GM19463 (cell line): ENCODE results near the gene SATB1.

Experiments
- ATAC-seq: cut with Tn5 transposase; IDR thresholded peaks from one replicate; pipeline ENCODE4 v1.9.1; 2021; ENCODE audit warnings: mild to moderate bottlenecking, moderate library complexity; ENCODE audit not compliant: unreplicated experiment

The SATB1 gene

DNA sequence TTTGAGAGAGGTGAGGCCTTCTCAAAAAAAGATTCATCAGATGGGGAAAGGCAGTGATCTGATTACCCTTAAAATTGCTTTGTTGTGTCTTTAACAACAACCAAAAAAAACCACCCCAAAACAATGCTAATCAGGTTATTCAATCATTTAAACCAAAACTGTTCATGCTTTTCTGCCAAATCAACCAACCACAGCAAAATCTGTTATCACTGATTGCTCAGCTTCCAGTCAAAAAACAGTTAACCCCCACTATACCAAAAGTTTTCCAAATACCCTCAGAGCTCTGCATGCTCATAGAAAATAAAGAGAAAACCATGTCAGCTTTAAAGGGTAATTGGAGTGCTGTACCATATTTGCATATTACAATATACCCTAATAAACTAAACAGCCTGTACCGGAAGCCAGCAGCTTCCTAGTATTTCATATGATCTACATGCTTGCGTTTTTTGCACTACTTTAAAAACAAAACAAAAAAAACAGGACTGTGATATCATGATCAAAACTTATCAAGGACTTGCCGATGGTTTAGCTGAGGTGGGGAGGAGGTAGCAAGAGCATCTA lies 22.8 kb downstream of the SATB1 start:
- ATAC-seq = no peak

DNA sequence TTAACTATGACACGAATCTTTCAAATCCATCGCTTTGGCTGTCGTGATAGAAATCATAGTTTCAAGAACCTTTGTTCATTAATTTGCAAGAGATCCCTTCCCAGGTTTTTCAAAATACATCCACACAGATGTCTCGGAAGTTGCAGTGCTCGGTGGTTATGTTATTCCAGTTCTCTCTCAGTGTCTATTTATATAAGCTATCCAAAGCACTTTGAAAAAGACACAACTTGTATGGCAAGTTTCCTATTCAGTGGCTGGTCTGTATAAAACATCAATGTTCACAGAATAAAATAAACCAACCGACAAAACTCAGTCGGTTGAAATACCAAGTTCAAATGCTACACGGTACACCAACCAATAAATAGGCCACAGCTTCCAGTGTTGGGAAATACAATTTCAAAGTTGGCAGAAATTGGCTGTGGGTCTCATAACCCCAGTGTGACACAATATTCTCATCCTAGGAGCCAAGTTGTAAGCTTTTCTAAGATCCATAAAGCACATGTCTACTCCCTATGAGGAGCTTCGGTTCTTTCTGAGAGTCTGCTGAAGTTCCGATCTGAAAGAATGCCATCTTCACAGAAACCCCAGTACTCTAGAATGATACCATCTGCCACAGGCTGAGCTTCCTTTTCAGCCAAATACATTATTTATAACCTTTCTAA lies 23.7 kb downstream of the SATB1 start:
- ATAC-seq = no peak

DNA sequence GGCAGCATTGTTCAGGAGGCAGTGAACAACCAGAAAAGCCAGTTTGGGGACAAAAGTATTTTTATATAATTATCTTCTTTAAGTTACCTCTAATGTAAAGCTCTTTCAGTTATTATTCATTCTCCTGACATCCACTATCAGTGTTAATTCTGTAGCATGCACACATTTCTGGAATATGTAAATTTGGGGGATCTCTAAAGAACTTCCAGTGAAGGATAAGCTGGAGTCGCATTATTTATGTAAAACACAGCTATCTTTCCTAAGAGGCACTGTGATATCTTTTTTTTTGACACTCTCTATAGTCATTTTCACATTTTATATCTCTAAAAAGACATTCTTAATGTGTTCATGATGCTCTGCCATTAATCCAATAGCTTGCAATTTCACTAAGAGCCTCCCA lies 26.7 kb downstream of the SATB1 start:
- no peak for ATAC-seq

DNA sequence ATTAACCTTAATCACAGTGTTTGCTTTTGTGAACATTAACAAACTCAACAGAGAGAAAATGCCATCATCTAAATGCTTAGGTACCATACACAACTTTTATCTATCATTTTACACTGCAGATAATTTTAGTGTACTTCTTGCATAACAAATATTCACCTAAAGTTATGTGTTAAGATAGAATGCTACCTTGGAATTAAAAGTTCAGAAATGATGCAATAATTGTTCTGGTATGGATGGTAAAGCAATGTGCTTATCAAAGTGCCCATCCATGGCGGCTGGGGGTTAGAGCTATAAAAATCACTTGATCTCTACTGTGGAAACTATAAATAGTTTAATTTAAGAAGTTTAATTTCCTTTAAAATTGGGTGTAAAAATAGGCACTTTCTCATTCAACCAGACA lies 28.7 kb downstream of the SATB1 start:
- no peak for ATAC-seq

DNA sequence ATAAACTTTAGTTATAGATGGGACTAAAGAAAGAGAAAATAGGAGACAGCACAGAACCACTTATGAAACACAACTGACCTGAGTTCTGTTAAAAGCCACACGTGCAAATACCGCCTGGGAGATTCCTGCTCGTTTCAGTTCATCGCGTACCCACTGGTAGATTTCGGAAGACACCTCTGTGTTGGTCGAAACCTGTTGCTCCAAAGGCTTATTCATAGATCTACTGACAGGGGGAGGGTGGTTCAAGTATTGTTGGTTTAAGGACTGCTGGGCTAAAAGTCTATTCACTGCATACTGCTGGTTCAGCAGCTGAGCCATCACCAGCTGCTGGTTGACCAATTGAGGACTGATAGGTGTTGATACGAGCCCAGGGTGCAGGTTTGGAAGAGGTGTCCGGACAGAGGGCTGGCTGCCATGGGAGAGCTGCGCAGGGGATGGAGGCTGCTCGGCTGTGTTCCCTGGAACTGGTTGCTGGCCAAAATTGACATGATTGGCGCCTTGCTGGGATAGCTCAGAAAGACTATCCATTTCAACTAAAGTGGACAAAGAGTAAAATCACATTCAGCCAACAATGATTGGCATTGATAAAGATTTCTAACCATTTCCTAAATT lies 30.6 kb downstream of the SATB1 start:
- ATAC-seq = no peak

GRCh38 chr3:18393906-18394305 lies 31.2 kb downstream of the SATB1 start:
- no peak for ATAC-seq

GRCh38 chr3:18390024-18390660 lies 35.0 kb downstream of the SATB1 start:
- ATAC-seq = no peak

DNA sequence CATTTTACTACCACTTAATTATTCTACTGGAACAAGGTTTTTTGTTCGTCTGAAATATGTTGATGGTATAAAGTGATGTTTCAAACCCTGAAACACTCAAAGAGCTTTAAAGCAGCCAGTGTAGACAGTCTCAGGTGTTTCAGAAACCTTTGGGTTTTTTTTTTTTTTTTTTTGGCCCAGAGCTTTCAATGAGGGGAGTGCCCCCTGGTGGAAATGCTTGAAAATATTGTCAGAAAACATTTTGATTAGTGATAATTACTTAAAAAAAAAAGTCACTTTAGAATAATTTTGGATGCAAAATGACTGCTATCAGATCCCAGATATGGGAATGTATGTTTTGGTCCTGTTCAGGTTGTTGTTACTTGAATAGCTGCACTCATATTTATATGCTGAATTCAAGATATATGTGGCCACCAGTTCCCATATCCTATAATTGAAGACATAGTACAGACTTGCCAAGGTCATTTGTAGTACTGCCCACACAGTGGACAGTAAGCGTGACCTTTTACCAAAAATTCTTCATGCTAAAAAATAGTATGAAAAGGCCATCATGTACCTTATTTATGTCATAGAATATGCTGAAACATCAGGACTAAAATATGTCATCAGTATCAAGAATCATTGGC lies 35.9 kb downstream of the SATB1 start:
- ATAC-seq = no peak

DNA sequence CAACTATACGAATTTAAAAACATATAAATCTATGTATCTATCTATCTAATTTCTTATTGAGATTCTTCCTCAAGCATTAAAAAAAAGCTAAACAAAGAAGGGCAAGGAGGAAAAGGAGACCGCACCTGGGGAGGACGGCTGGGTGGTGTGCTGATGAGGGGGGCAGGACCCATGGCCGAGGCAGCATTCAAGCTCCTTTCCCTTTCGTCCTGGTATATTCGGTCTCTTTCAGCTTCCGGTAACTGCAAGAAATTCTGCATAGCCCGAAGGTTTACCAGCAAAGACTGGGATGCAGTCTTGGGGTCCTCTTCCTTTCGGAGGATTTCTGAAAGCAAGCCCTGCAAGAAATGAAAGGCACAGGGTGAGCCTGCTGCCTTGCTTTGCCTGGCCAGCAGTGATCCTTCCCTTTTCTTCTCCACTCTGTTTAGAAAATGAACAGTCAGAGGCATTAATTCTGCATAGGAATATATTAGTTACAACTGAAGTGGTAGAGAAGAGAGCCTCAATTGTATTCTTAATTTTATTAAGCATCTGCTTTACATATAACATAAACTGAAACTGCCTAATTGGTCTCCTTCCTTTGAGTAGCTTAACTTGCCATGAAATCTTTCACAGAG lies 38.8 kb downstream of the SATB1 start:
- ATAC-seq = no peak

- no peak for ATAC-seq
These were observed 39.4 kb downstream of the SATB1 start for GRCh38 chr3:18385706-18386105.

GRCh38 chr3:18382760-18383369 lies 42.3 kb downstream of the SATB1 start:
- ATAC-seq = no peak

DNA sequence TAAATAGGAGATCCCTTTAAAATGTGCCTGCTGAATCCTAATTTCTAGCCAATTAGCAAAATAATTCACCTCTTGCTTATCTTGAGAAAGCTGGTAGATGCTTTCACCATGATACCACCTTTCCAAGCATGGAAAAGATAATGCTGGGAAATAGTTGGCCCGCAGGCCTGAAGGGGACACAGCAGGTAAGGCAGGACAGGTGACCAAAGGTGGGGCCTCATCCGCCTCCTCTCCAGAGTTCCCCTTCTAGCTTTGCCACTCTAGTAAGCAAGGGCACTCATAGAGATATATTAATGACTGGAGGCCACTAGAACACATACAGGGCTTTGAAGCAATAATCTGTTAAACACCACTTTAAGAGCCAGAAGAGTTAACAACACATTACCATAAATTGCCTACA lies 45.5 kb downstream of the SATB1 start:
- no peak for ATAC-seq

GRCh38 chr3:18378218-18378617 lies 46.9 kb downstream of the SATB1 start:
- no peak for ATAC-seq

- ATAC-seq = no peak
These were observed 48.5 kb downstream of the SATB1 start for GRCh38 chr3:18376682-18377081.

GRCh38 chr3:18372786-18373405 lies 52.2 kb downstream of the SATB1 start:
- ATAC-seq = no peak

GRCh38 chr3:18370672-18371071 lies 54.5 kb downstream of the SATB1 start:
- ATAC-seq = no peak

- ATAC-seq = no peak
These were observed 55.5 kb downstream of the SATB1 start for GRCh38 chr3:18369551-18370185.

DNA sequence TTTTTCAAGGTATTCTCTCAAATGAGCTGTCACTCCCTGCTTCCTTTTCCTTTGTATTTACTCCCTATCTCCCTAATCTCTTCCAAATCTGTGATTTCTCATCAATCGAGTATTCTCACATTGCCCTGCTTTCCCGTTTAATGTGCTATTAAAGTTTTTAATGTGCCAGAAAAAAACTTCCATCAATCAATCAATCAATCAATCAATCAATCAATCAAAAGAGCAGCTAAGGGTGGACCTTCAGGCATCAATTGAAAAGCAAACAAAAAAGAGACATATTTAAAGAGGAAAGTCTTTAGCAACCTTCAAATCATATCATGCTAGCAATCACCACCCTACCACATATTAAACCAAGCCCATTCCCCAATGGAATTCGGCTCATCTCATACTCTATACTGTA lies 58.9 kb downstream of the SATB1 start:
- ATAC-seq = no peak

DNA sequence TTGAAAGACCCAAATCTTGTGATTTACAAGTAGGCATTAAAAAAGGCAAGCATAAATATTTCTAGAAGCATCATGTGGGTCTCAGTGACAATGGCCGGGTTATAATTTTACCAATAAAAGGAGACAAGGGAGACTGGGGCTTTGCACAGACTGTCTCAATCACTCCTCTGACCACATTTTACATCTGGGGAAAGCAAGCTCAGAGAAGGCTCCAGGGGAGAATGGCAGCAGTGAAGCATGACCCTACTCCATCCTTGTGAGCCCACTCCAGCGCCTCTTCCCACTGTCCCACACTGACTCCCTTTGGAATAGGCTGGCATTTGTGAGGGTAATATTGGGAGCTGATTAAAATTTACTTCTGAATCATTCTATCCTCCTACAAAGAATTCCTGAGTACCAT lies 61.8 kb downstream of the SATB1 start:
- no peak for ATAC-seq

DNA sequence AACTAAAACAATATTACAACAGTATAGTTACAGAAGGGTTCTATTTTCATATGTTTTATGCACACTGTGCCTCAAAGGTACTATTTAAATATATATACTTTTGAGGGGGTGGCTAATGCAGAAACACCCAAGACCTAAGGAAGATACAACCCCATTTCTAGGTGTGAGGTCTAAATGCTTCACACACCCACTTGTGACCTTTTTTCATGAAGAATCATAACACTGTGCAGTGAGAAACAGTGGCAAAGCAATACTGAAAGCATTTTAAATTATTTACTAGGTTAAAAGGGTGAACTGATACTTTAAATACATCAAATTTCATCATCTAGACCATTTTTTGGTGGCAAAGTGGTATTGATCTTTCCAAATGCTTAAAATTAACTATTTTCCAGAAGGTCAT lies 67.4 kb downstream of the SATB1 start:
- no peak for ATAC-seq
